ENCODE data around the gene CNTN3.

Gene CNTN3

DNA sequence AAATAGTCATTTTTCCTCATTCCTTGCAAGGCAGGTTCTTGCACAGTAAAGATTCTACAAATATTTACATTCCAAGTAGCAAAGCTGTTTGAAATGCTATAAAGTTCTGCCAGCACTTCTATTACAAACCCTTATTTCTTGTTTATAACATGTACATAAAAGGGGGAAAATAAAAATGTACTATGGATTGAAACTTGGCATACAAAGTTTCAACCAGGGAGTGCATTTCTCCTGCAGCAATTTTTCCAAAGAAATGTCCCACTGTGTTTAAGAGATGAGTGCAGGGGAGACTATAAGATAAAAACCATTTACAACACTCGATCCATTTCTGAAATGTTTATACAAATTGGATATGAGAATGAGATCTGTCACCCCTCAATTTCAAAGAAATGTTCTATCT is 3.3 kb downstream of the CNTN3 start:
- H3K27me3 ChIP-seq (ENCODE audit: insufficient read depth, low read length), result peaks cover 39% of the 10 kb centered on the region
- H3K4me3 ChIP-seq (ENCODE audit: low read depth, low read length), result no peak overlapping the region
- H3K27ac ChIP-seq (ENCODE audit: low read depth, low read length), result no peak overlapping the region
- H3K36me3 ChIP-seq (ENCODE audit: insufficient read depth, low read length), result no peaks in the 10 kb centered on the region
- H2AFZ ChIP-seq (ENCODE audit: low read length, unreplicated experiment), result no peak overlapping the region
- no peaks in the 10 kb centered on the region for H3K4me1 ChIP-seq (ENCODE audit: control insufficient read depth, insufficient read depth, low read length, unreplicated experiment)
- H3K79me2 ChIP-seq (ENCODE audit: control insufficient read depth, insufficient read depth, low read length, unreplicated experiment), result no peaks in the 10 kb centered on the region

DNA sequence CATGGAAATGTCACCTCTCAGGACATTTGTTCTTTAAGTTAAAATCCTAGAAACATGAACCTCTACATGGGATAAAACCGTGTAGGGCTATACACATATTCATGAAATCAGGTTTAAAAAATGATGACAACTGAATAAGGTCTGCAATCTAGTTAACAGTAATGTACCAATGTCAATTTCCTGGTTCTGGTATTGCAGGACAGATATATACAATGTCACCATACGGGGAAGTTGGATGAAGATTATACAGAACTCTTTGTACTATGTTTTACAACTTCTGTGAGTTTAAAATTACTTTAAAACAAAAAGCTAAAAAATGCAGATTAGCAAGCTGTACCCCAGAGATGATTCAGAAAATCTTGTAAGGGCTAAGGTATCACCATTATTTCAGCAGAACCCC is 6.7 kb downstream of the CNTN3 start:
- H3K79me2 ChIP-seq (ENCODE audit: control insufficient read depth, insufficient read depth, low read length, unreplicated experiment), result no peaks in the 10 kb centered on the region
- H3K36me3 ChIP-seq (ENCODE audit: insufficient read depth, low read length), result no peaks in the 10 kb centered on the region
- H3K27ac ChIP-seq (ENCODE audit: low read depth, low read length), result no peak overlapping the region
- no peak overlapping the region for H3K4me3 ChIP-seq (ENCODE audit: low read depth, low read length)
- peaks cover 18% of the 10 kb centered on the region; the same call in 1 of the 2 replicates for H3K27me3 ChIP-seq (ENCODE audit: insufficient read depth, low read length)
- H3K4me1 ChIP-seq (ENCODE audit: control insufficient read depth, insufficient read depth, low read length, unreplicated experiment), result no peaks in the 10 kb centered on the region
- no peak overlapping the region for H2AFZ ChIP-seq (ENCODE audit: low read length, unreplicated experiment)

DNA sequence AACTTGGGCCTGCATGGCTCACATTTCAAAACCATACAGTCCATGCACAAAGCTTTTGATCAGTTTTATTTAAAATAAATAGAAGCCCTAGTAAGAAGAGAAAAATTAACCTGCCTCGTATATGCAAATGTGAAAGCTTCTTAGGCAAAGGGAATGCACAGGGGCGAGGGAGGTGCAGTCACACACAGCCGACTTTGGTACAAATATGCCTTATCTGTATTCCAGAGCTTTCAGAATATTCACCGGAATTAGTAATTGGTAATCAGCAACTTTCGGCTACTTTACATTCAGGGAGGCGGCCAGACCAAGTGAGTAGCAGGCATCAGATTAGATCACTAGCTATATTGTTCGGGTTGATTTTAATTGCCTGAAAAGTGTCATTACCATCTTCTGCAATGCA is 7.5 kb downstream of the CNTN3 start:
- no peak overlapping the region for H2AFZ ChIP-seq (ENCODE audit: low read length, unreplicated experiment)
- no peaks in the 10 kb centered on the region for H3K4me1 ChIP-seq (ENCODE audit: control insufficient read depth, insufficient read depth, low read length, unreplicated experiment)
- peaks cover 10% of the 10 kb centered on the region; the same call in 1 of the 2 replicates for H3K27me3 ChIP-seq (ENCODE audit: insufficient read depth, low read length)
- no peaks in the 10 kb centered on the region for H3K36me3 ChIP-seq (ENCODE audit: insufficient read depth, low read length)
- no peak overlapping the region for H3K4me3 ChIP-seq (ENCODE audit: low read depth, low read length)
- H3K79me2 ChIP-seq (ENCODE audit: control insufficient read depth, insufficient read depth, low read length, unreplicated experiment), result no peaks in the 10 kb centered on the region
- H3K27ac ChIP-seq (ENCODE audit: low read depth, low read length), result no peak overlapping the region

DNA sequence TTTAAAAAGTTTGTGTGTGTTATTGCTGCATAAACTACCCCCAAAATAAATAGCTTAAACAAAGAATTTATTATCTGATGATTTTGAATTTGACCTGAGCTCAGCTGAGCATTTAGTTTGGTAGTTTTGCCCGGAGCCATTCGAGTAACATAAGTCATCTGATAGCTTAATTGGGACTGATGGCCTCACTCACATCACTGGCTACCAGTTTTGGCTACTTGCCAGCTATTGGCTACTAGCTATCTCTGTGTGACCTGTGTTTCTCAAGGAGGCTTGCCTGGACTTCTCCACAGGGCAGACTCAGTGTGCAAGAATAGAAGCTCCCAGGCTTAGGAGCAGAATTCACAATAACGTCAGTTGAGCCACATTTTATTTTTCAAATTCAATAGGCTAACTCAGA is 9.0 kb downstream of the CNTN3 start:
- Histone ChIP-seq H3K4me1 (ENCODE audit: control insufficient read depth, insufficient read depth, low read length, unreplicated experiment) (no peaks in the 10 kb centered on the region), H3K27ac (ENCODE audit: low read depth, low read length) (no peak overlapping the region), H2AFZ (ENCODE audit: low read length, unreplicated experiment) (no peak overlapping the region), H3K79me2 (ENCODE audit: control insufficient read depth, insufficient read depth, low read length, unreplicated experiment) (no peaks in the 10 kb centered on the region), H3K36me3 (ENCODE audit: insufficient read depth, low read length) (no peaks in the 10 kb centered on the region), H3K4me3 (ENCODE audit: low read depth, low read length) (no peak overlapping the region), H3K27me3 (ENCODE audit: insufficient read depth, low read length) (no peaks in the 10 kb centered on the region)

DNA sequence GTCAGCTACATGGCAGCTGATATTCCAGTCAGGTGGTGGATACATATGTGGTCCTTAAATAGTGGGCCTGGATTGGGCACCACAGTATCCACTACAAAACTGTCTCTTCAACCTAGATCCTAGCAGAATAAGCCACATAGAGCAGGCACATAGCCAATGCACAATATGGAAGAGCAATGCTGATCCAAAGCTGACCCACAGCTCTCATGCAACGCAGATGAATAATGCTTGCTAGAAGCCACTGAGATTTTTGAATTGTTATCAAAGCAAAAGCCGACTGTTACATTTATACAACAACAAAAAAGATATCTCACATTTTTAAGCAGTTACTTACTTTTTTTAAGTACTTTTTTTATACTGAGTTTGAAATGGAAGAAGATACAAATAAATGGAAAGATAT is 11.2 kb downstream of the CNTN3 start:
- Histone ChIP-seq H3K79me2 (ENCODE audit: control insufficient read depth, insufficient read depth, low read length, unreplicated experiment) (no peaks in the 10 kb centered on the region), H2AFZ (ENCODE audit: low read length, unreplicated experiment) (no peak overlapping the region), H3K27me3 (ENCODE audit: insufficient read depth, low read length) (no peaks in the 10 kb centered on the region), H3K4me3 (ENCODE audit: low read depth, low read length) (no peak overlapping the region), H3K4me1 (ENCODE audit: control insufficient read depth, insufficient read depth, low read length, unreplicated experiment) (no peaks in the 10 kb centered on the region), H3K27ac (ENCODE audit: low read depth, low read length) (no peak overlapping the region), H3K36me3 (ENCODE audit: insufficient read depth, low read length) (no peaks in the 10 kb centered on the region)

DNA sequence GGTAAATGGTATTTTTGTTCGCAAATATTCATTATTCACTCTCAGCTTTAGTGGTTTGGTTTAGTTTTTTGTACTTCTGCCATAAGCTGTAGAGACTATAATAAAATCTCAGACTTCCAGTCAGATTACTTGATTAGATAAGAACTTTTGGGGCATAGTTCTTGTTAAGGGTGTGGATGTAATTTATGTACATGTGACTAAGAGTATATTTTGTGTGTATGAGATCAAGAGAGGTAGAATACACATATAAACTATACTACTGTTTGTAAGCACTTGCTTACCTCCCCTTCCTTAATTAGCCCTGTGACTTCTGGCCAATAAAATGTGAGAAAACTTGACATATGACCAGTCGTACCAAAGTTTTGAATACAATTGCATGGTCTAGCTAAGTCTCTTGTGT is 12.0 kb downstream of the CNTN3 start:
- no peaks in the 10 kb centered on the region for H3K79me2 ChIP-seq (ENCODE audit: control insufficient read depth, insufficient read depth, low read length, unreplicated experiment)
- no peaks in the 10 kb centered on the region for H3K27me3 ChIP-seq (ENCODE audit: insufficient read depth, low read length)
- no peak overlapping the region for H3K4me3 ChIP-seq (ENCODE audit: low read depth, low read length)
- H3K27ac ChIP-seq (ENCODE audit: low read depth, low read length), result no peak overlapping the region
- no peaks in the 10 kb centered on the region for H3K36me3 ChIP-seq (ENCODE audit: insufficient read depth, low read length)
- no peak overlapping the region for H2AFZ ChIP-seq (ENCODE audit: low read length, unreplicated experiment)
- H3K4me1 ChIP-seq (ENCODE audit: control insufficient read depth, insufficient read depth, low read length, unreplicated experiment), result no peaks in the 10 kb centered on the region

DNA sequence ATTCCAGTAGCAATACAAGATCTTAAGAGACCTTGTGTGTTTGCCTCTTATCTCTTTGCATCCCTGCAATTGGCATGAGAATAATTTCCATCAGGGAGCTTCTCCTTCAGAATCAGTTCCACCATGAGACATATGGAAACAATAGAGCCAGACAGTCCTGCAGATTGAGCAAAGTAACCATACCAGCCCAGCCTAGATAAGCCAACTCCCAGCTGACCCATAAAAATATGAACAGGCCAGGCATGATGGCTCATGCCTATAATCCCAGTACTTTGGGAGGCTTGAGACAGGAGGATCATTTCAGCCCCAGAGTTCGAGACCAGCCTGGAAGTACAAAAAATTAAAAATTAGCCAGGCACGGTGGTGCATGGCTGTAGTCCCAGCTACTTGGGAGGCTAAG is 12.7 kb downstream of the CNTN3 start:
- H3K27ac ChIP-seq (ENCODE audit: low read depth, low read length), result no peak overlapping the region
- no peaks in the 10 kb centered on the region for H3K27me3 ChIP-seq (ENCODE audit: insufficient read depth, low read length)
- no peak overlapping the region for H2AFZ ChIP-seq (ENCODE audit: low read length, unreplicated experiment)
- H3K36me3 ChIP-seq (ENCODE audit: insufficient read depth, low read length), result no peaks in the 10 kb centered on the region
- H3K4me3 ChIP-seq (ENCODE audit: low read depth, low read length), result no peak overlapping the region
- H3K4me1 ChIP-seq (ENCODE audit: control insufficient read depth, insufficient read depth, low read length, unreplicated experiment), result no peaks in the 10 kb centered on the region
- H3K79me2 ChIP-seq (ENCODE audit: control insufficient read depth, insufficient read depth, low read length, unreplicated experiment), result no peaks in the 10 kb centered on the region

DNA sequence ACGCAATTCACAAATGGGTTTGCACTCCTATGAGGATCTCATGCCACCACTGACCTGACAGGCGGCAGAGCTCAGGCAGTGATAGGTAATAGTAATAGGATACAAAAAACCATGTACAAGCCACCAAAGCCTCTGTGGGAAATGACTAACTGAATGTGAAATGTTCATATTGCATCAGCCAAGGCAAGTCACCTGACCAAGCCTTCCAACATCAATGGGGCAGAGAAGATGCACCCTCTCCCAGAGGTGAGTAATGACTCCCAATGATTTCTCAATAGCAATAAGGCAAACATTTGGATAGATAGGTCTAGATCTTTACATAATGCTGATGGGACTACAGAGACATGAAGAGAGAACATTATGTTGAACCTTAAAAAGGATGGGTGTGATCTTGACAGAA is 14.9 kb downstream of the CNTN3 start:
- H3K27me3 ChIP-seq (ENCODE audit: insufficient read depth, low read length), result no peaks in the 10 kb centered on the region
- H3K79me2 ChIP-seq (ENCODE audit: control insufficient read depth, insufficient read depth, low read length, unreplicated experiment), result no peaks in the 10 kb centered on the region
- no peaks in the 10 kb centered on the region for H3K4me1 ChIP-seq (ENCODE audit: control insufficient read depth, insufficient read depth, low read length, unreplicated experiment)
- no peak overlapping the region for H2AFZ ChIP-seq (ENCODE audit: low read length, unreplicated experiment)
- H3K36me3 ChIP-seq (ENCODE audit: insufficient read depth, low read length), result no peaks in the 10 kb centered on the region
- H3K4me3 ChIP-seq (ENCODE audit: low read depth, low read length), result no peak overlapping the region
- no peak overlapping the region for H3K27ac ChIP-seq (ENCODE audit: low read depth, low read length)

DNA sequence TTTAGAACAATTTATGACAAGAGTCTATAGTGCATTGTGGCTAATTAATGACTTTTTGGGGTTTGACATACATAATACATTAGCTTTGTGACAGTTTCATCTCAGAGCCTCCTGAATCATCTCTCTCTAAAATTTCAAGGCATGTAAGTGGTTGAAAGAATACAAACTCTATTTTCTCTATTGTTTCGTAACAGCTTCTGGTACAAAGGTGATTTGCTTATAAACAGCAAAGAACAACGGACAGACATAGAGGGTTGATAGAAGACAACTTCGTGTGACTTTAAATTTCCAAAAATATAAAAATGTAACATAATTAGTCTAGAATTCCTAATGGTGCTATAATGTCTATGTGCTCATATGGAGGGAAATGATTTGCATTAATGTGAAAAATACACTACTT is 21.3 kb downstream of the CNTN3 start:
- no peaks in the 10 kb centered on the region for H3K79me2 ChIP-seq (ENCODE audit: control insufficient read depth, insufficient read depth, low read length, unreplicated experiment)
- H3K4me1 ChIP-seq (ENCODE audit: control insufficient read depth, insufficient read depth, low read length, unreplicated experiment), result no peaks in the 10 kb centered on the region
- no peaks in the 10 kb centered on the region for H3K36me3 ChIP-seq (ENCODE audit: insufficient read depth, low read length)
- no peak overlapping the region for H2AFZ ChIP-seq (ENCODE audit: low read length, unreplicated experiment)
- H3K27me3 ChIP-seq (ENCODE audit: insufficient read depth, low read length), result no peaks in the 10 kb centered on the region
- no peak overlapping the region for H3K4me3 ChIP-seq (ENCODE audit: low read depth, low read length)
- H3K27ac ChIP-seq (ENCODE audit: low read depth, low read length), result no peak overlapping the region

DNA sequence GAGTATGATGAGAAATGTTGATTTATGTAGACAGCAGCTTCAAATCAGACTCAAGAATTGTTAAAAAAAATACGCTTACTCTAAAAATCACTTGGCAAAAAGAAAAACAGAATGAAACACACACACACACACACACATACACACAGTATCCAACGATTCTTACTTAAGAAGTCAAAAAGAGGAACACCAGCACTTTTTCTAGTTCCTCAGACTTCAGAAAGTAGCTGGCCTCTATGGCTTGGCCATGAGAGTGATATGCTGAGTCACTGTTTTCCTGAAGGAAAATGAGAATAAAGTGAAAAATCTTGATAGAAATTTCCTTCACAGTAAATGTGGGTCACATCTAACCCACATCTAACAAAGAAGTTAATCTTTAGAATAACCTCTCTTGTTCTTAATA is 22.1 kb downstream of the CNTN3 start:
- no peaks in the 10 kb centered on the region for H3K79me2 ChIP-seq (ENCODE audit: control insufficient read depth, insufficient read depth, low read length, unreplicated experiment)
- H3K4me3 ChIP-seq (ENCODE audit: low read depth, low read length), result no peak overlapping the region
- H2AFZ ChIP-seq (ENCODE audit: low read length, unreplicated experiment), result no peak overlapping the region
- no peaks in the 10 kb centered on the region for H3K36me3 ChIP-seq (ENCODE audit: insufficient read depth, low read length)
- no peaks in the 10 kb centered on the region for H3K4me1 ChIP-seq (ENCODE audit: control insufficient read depth, insufficient read depth, low read length, unreplicated experiment)
- no peaks in the 10 kb centered on the region for H3K27me3 ChIP-seq (ENCODE audit: insufficient read depth, low read length)
- no peak overlapping the region for H3K27ac ChIP-seq (ENCODE audit: low read depth, low read length)

DNA sequence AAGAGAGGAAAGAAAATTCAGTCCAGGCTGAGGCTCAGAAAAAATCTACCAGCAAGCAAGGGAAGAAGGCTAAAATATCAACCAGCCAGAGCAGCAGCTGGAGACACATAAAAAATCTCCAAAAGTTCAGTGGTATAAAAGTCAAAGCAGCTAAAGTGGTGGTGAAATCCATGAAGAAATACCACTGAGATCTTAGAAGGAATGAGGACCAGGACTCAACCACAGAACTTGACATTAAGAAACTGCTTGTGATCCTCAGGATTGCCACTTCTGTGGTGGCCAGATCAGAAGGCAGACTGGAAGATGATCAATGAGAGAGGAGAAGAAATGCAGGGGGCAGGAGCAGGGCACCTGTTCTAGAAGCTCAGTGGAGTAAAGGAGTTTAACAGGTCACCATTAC is 22.5 kb downstream of the CNTN3 start:
- Histone ChIP-seq H3K36me3 (ENCODE audit: insufficient read depth, low read length) (no peaks in the 10 kb centered on the region), H3K4me3 (ENCODE audit: low read depth, low read length) (no peak overlapping the region), H3K79me2 (ENCODE audit: control insufficient read depth, insufficient read depth, low read length, unreplicated experiment) (no peaks in the 10 kb centered on the region), H2AFZ (ENCODE audit: low read length, unreplicated experiment) (no peak overlapping the region), H3K27me3 (ENCODE audit: insufficient read depth, low read length) (no peaks in the 10 kb centered on the region), H3K27ac (ENCODE audit: low read depth, low read length) (no peak overlapping the region), H3K4me1 (ENCODE audit: control insufficient read depth, insufficient read depth, low read length, unreplicated experiment) (no peaks in the 10 kb centered on the region)

DNA sequence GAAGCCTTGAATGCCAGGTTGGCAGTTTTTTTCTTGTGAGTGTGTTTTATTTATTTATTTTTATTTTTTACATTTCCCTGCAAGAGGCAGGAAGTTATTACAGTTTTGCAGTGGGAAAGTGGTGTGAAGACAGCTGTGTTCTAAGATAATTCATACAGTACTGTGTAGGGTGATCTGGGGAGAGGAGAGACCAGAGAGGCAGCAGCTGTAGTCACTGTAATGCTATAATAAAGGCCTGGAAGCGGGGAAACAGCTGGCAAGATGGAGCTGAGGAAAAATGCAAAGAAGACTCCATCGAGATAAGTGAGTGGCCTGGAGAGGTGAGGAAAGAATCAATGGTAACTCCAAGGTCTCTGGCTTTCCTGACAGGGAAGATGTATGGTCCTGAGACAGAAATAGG is 23.1 kb downstream of the CNTN3 start:
- H3K79me2 ChIP-seq (ENCODE audit: control insufficient read depth, insufficient read depth, low read length, unreplicated experiment), result no peaks in the 10 kb centered on the region
- no peaks in the 10 kb centered on the region for H3K27me3 ChIP-seq (ENCODE audit: insufficient read depth, low read length)
- no peak overlapping the region for H3K4me3 ChIP-seq (ENCODE audit: low read depth, low read length)
- H3K4me1 ChIP-seq (ENCODE audit: control insufficient read depth, insufficient read depth, low read length, unreplicated experiment), result no peaks in the 10 kb centered on the region
- no peak overlapping the region for H3K27ac ChIP-seq (ENCODE audit: low read depth, low read length)
- no peak overlapping the region for H2AFZ ChIP-seq (ENCODE audit: low read length, unreplicated experiment)
- no peaks in the 10 kb centered on the region for H3K36me3 ChIP-seq (ENCODE audit: insufficient read depth, low read length)
